ENCODE results near the gene NPVF. TPM values are rescaled to one million over a fixed set of nuclear protein-coding genes. Genes with fewer than 3 reads are reported as not detected.
A peak's percentile ranks its signal among the peaks of the same experiment; 100 is the strongest.

Gene NPVF
- total RNA-seq, 6 experiments from 2014 or later = not detected

DNA sequence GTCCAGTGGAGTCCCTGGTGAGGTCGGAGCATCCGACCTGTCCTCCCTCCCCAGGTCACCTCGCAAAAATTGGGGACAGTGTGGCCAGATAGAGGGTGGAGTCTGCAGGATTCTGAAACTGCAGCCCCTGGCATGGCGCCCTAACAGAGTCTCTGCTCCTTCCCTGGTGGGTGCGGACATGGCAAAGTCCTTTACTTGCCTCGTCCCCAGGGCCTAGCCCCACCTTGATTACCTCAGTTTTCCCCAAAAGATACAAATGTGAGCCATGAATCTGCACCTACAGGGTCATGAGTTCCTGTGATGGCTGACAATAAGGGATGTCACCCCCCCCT is 47.7 kb downstream of the NPVF start:
- WGBS (ENCODE audit: insufficient coverage, low coverage, low lambda C conversion rate, missing lambda C conversion rate) = 3% methylated on average over 4 of the region's 6 CpGs
- Histone ChIP-seq H3K27ac (peak overlapping the region in 2 of 3 donors; percentile 59 to 71), H3K9me3 (no peaks in the 10 kb centered on the region), H3K4me1 (peaks cover 0 to 3% (median 0%) of the 10 kb centered on the region in 4 donors), H3K27me3 (no peaks in the 10 kb centered on the region), H3K36me3 (no peaks in the 10 kb centered on the region), H3K4me3 (peak overlapping the region; percentile 72 to 74 (median 74))
- no peak for TF ChIP-seq POLR2A (IDR thresholded peaks at IDR 0.05)
- TF ChIP-seq, protein P1, sequence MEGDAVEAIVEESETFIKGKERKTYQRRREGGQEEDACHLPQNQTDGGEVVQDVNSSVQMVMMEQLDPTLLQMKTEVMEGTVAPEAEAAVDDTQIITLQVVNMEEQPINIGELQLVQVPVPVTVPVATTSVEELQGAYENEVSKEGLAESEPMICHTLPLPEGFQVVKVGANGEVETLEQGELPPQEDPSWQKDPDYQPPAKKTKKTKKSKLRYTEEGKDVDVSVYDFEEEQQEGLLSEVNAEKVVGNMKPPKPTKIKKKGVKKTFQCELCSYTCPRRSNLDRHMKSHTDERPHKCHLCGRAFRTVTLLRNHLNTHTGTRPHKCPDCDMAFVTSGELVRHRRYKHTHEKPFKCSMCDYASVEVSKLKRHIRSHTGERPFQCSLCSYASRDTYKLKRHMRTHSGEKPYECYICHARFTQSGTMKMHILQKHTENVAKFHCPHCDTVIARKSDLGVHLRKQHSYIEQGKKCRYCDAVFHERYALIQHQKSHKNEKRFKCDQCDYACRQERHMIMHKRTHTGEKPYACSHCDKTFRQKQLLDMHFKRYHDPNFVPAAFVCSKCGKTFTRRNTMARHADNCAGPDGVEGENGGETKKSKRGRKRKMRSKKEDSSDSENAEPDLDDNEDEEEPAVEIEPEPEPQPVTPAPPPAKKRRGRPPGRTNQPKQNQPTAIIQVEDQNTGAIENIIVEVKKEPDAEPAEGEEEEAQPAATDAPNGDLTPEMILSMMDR (IDR thresholded peaks at IDR 0.05) = no peak
- DNase-seq (no peak), ATAC-seq (no peak)
- intact Hi-C loops (cut with DNase I) = no loop called here

DNA sequence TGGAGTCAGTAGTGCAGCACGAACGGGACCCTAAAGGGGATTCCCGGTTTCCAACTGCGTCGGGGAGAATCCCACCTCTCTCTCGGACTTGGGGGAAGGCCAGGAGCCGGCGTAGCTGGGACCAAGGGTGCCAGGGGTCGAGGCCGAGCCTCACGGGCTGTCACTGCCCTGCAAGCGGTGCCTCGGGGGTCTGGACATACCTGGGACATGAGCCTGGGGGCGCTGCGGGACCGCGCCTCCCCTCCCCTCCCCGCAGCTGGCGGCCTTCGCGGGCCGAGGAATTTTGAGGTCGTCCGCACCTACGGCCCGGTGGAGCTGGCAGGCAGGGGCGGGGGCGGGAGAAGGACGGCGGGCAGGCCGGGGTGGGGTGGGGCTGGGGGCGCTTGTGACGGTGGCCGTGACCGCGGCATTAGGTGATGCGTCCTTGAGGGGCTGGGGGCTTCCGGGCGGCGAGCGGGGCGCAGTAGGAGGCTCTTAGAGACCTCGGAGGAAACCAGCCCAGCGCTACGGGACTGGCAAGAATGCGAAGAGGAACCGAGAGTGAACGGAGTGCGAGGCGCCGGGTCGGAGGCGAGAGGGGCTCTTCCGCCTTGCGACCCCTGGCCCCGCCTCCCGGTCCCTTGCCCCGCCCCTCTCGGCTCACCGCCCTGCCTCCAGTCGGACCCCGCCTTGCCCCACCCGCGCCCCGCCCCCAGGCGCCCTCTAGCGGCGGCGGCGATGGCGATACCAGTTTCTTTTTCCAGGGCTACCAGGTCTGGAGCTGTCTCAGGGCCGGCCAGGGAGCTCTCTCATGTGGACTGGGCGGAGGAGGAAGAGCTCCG is 48.3 kb downstream of the NPVF start:
- ATAC-seq (peak; percentile 98 to 99 (median 98)), DNase-seq (peak; percentile 93 to 95 (median 95))
- Histone ChIP-seq H3K27me3 (no peaks in the 10 kb centered on the region), H3K36me3 (no peaks in the 10 kb centered on the region), H3K27ac (peak overlapping the region; percentile 59 to 75 (median 71)), H3K4me3 (peak overlapping the region; percentile 72 to 74 (median 74)), H3K4me1 (peaks cover 0 to 3% (median 0%) of the 10 kb centered on the region in 4 donors), H3K9me3 (no peaks in the 10 kb centered on the region)
- TF ChIP-seq, protein P1 (IDR thresholded peaks at IDR 0.05) = peak; percentile 58 to 93 (median 88)
- TF ChIP-seq POLR2A (IDR thresholded peaks at IDR 0.05) = peak; percentile 43
- WGBS (ENCODE audit: insufficient coverage, low coverage, low lambda C conversion rate, missing lambda C conversion rate) = 0% methylated on average over 8 of the region's 74 CpGs
- intact Hi-C loops (cut with DNase I) = no loop called here

DNA sequence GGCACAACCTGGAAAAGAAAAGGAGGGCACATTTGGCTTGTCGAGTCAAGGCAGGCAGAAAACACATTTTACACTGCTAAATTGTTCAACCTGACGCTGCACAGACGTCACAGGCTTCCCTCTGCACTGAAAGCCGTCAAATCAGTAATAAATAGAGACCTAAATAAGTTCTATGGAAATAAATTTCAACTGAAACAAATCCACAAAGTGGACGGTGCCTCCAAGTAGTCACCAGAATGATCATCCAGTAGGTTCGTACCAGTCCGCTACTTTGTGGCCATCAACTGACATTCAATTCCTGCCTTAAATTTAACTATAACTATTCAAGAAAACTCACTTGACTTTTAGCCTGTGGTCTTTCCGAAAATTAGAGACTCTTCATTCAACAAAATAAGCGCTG is 49.0 kb downstream of the NPVF start:
- Histone ChIP-seq H3K27me3 (no peaks in the 10 kb centered on the region), H3K27ac (peak overlapping the region in 1 of 3 donors; percentile 71), H3K36me3 (no peaks in the 10 kb centered on the region), H3K4me1 (peaks cover 0 to 3% (median 0%) of the 10 kb centered on the region in 4 donors), H3K9me3 (no peaks in the 10 kb centered on the region), H3K4me3 (peak overlapping the region; percentile 72 to 74 (median 74))
- 53% methylated on average over 9 of the region's 9 CpGs for WGBS (ENCODE audit: insufficient coverage, low coverage, low lambda C conversion rate, missing lambda C conversion rate)
- DNase-seq (no peak), ATAC-seq (no peak)
- no peak for TF ChIP-seq POLR2A (IDR thresholded peaks at IDR 0.05)
- intact Hi-C loops (cut with DNase I) = no loop called here

Small RNA genes within 50 kb of the gene (small RNA-seq; reads per million reads assigned to genes)
- gene RF00012 = 0 reads per million in 2 experiments

Other genes with a start within 250 kb of the NPVF start
- gene OSBPL3, start 248.3 kb downstream of the NPVF start, total RNA-seq = 1 to 10 TPM in 5 of 6 experiments, under 1 TPM in 1; 0.70 to 8.2 (median 2.4) TPM
- 10 to 100 TPM; 45.8 to 79.9 (median 52.8) TPM for gene CYCS, start 103.2 kb downstream of the NPVF start, total RNA-seq